ENCODE results near the gene RIN2.

RIN2 gene

GRCh38 chr20:19712721-19713260 lies 45.3 kb upstream of the RIN2 start:
- ATAC-seq = no peak
- TF ChIP-seq ZNF8 (CRISPR knock-in tag; IDR thresholded peaks at IDR 0.05) (no peak), ZNF70 (CRISPR knock-in tag; IDR thresholded peaks at IDR 0.05) (no peak), CREB5 (CRISPR knock-in tag; IDR thresholded peaks at IDR 0.05; ENCODE audit: low read depth) (no peak), TOX (CRISPR knock-in tag; IDR thresholded peaks at IDR 0.05; ENCODE audit: borderline replicate concordance) (no peak), OSR1 (CRISPR knock-in tag; IDR thresholded peaks at IDR 0.05) (no peak), RARB (CRISPR knock-in tag; IDR thresholded peaks at IDR 0.05) (no peak), ZFP30 (CRISPR knock-in tag; IDR thresholded peaks at IDR 0.05) (no peak), ZFP3 (CRISPR knock-in tag; IDR thresholded peaks at IDR 0.05) (no peak), POU6F1 (CRISPR knock-in tag; IDR thresholded peaks at IDR 0.05; ENCODE audit: borderline replicate concordance, low read depth) (no peak)

- no peak for TF ChIP-seq SNAI2 (CRISPR knock-in tag; IDR thresholded peaks at IDR 0.05)
- TF ChIP-seq POU6F1 (CRISPR knock-in tag; IDR thresholded peaks at IDR 0.05; ENCODE audit: borderline replicate concordance, low read depth) = no peak
- no peak for TF ChIP-seq OSR1 (CRISPR knock-in tag; IDR thresholded peaks at IDR 0.05)
- no peak for TF ChIP-seq ZNF70 (CRISPR knock-in tag; IDR thresholded peaks at IDR 0.05)
- TF ChIP-seq TOX (CRISPR knock-in tag; IDR thresholded peaks at IDR 0.05; ENCODE audit: borderline replicate concordance) = no peak
- TF ChIP-seq PATZ1 (CRISPR knock-in tag; IDR thresholded peaks at IDR 0.05; ENCODE audit: borderline replicate concordance) = no peak
- no peak for TF ChIP-seq RARB (CRISPR knock-in tag; IDR thresholded peaks at IDR 0.05)
- no peak for TF ChIP-seq TCF4 (CRISPR knock-in tag; IDR thresholded peaks at IDR 0.05; ENCODE audit: borderline replicate concordance)
- TF ChIP-seq ESRRG (CRISPR knock-in tag; IDR thresholded peaks at IDR 0.05) = no peak
- TF ChIP-seq CREB5 (CRISPR knock-in tag; IDR thresholded peaks at IDR 0.05; ENCODE audit: low read depth) = no peak
- TF ChIP-seq ZC3H10 (CRISPR knock-in tag; IDR thresholded peaks at IDR 0.05) = no peak
- no peak for TF ChIP-seq PPARA (CRISPR knock-in tag; IDR thresholded peaks at IDR 0.05; ENCODE audit: borderline replicate concordance)
- TF ChIP-seq CSDC2 (CRISPR knock-in tag; IDR thresholded peaks at IDR 0.05) = no peak
- TF ChIP-seq CSRNP3 (CRISPR knock-in tag; IDR thresholded peaks at IDR 0.05) = no peak
- TF ChIP-seq ZFP30 (CRISPR knock-in tag; IDR thresholded peaks at IDR 0.05) = no peak
- no peak for TF ChIP-seq ZNF8 (CRISPR knock-in tag; IDR thresholded peaks at IDR 0.05)
- no peak for TF ChIP-seq ISL1 (CRISPR knock-in tag; IDR thresholded peaks at IDR 0.05)
- TF ChIP-seq ARNTL (CRISPR knock-in tag; IDR thresholded peaks at IDR 0.05; ENCODE audit: borderline replicate concordance, low read depth) = no peak
- ATAC-seq = no peak
These were observed 44.1 kb upstream of the RIN2 start for GRCh38 chr20:19713822-19714578.

- ATAC-seq = no peak
- TF ChIP-seq GLIS3 (CRISPR knock-in tag; IDR thresholded peaks at IDR 0.05) (no peak), BACH2 (CRISPR knock-in tag; IDR thresholded peaks at IDR 0.05; ENCODE audit: borderline replicate concordance) (no peak), ZFP3 (CRISPR knock-in tag; IDR thresholded peaks at IDR 0.05) (no peak), CSRNP3 (CRISPR knock-in tag; IDR thresholded peaks at IDR 0.05) (no peak), ZNF8 (CRISPR knock-in tag; IDR thresholded peaks at IDR 0.05) (no peak), TSHZ2 (CRISPR knock-in tag; IDR thresholded peaks at IDR 0.05) (no peak), ZC3H10 (CRISPR knock-in tag; IDR thresholded peaks at IDR 0.05) (no peak), OSR1 (CRISPR knock-in tag; IDR thresholded peaks at IDR 0.05) (no peak)
These were observed 43.5 kb upstream of the RIN2 start for GRCh38 chr20:19714579-19714840.

Measured in SK-N-SH treated with all-trans-retinoic acid at 6 μM for 48 hours (cell line).